H1 (cell line): ENCODE measurements around the gene SIK2. TPM values are rescaled to one million over a fixed set of nuclear protein-coding genes. Genes with fewer than 3 reads are reported as not detected.

Source experiments
- CTCF ChIA-PET: fragments of 300-600 bp; sonication (Branson Sonifier 250); formaldehyde crosslinking; loops from one replicate; lab custom pipeline; 2021; ENCODE audit not compliant: partially characterized antibody; lab: Charles Lee
- POLR2A ChIA-PET: fragments of 300-600 bp; sonication (Branson Sonifier 250); formaldehyde crosslinking; loops from one replicate; lab custom pipeline; 2021; ENCODE audit warnings: inconsistent platforms; ENCODE audit not compliant: partially characterized antibody; lab: Charles Lee
- DNase-seq, 2 experiments: peaks; one replicate each; pipeline versions ENCODE4 v3.0.0 to v3.0.0-alpha.2; 2010 to 2022; ENCODE audit warnings: low spot score in 2 of 2, low read depth in 1 of 2, mixed read lengths in 1 of 2
- FAIRE-seq: peaks from 2 replicates; lab custom pipeline; 2011; peaks lifted over from hg19 to GRCh38; lab: Jason Lieb, UNC
- H2AFZ ChIP-seq: 2 replicates; pipeline ENCODE4 v1.8.1; 2012; ENCODE audit warnings: low read length, inconsistent platforms
- H2AK5ac ChIP-seq: 2 replicates; pipeline ENCODE4 v1.6.1; 2013; ENCODE audit warnings: low read depth, low read length
- H2BK120ac ChIP-seq: replicated peaks from 2 replicates; pipeline ENCODE3; 2013; ENCODE audit warnings: low read depth, low read length, inconsistent platforms
- H2BK12ac ChIP-seq: 2 replicates; pipeline ENCODE4 v1.6.1; 2013; ENCODE audit warnings: low read depth, low read length
- H2BK15ac ChIP-seq: 2 replicates; pipeline ENCODE4 v1.6.1; 2013; ENCODE audit warnings: low read length
- H2BK20ac ChIP-seq: 2 replicates; pipeline ENCODE4 v1.6.1; 2013; ENCODE audit warnings: low read length
- H2BK5ac ChIP-seq: 2 replicates; pipeline ENCODE4 v1.6.1; 2013; ENCODE audit warnings: low read depth, low read length
- H3K14ac ChIP-seq: 2 replicates; pipeline ENCODE4 v1.6.1; 2013; ENCODE audit warnings: inconsistent platforms; ENCODE audit not compliant: insufficient read length
- H3K18ac ChIP-seq: 2 replicates; pipeline ENCODE4 v1.6.1; 2013; ENCODE audit warnings: low read length; ENCODE audit errors: extremely low read depth
- H3K23ac ChIP-seq: 2 replicates; pipeline ENCODE4 v1.6.1; 2013; ENCODE audit warnings: inconsistent platforms; ENCODE audit not compliant: insufficient read length
- H3K23me2 ChIP-seq: 2 replicates; pipeline ENCODE4 v1.6.1; 2013; ENCODE audit warnings: low read depth, low read length
- H3K27ac ChIP-seq: 2 replicates; pipeline ENCODE4 v1.6.1; 2011; ENCODE audit warnings: low read depth, low read length, inconsistent platforms
- H3K27me3 ChIP-seq, 4 experiments: replicated peaks in 1 of 4; 1 replicate in 1 of 4; 2 replicates in 3 of 4; pipeline versions ENCODE4 v1.6.1 to v1.8.1; 2011 to 2013; ENCODE audit warnings: low read length in 3 of 4, mild to moderate bottlenecking in 3 of 4, inconsistent platforms in 2 of 4, mixed read lengths in 2 of 4, moderate library complexity in 1 of 4; ENCODE audit not compliant: control insufficient read depth in 3 of 4, insufficient read depth in 3 of 4; ENCODE audit errors: extremely low read depth in 1 of 4
- H3K36me3 ChIP-seq, 4 experiments: 2 replicates each; pipeline versions ENCODE4 v1.6.1 to v1.8.1; 2011 to 2013; ENCODE audit warnings: mild to moderate bottlenecking in 4 of 4, low read length in 3 of 4, moderate library complexity in 2 of 4, control low read depth in 1 of 4, inconsistent platforms in 1 of 4; ENCODE audit not compliant: insufficient read depth in 4 of 4, control insufficient read depth in 2 of 4
- H3K4ac ChIP-seq: replicated peaks from 2 replicates; pipeline ENCODE3; 2013; ENCODE audit warnings: low read length, low read depth, mixed read lengths, inconsistent platforms; ENCODE audit not compliant: insufficient read length
- H3K4me1 ChIP-seq, 4 experiments: replicated peaks in 1 of 4; 1 replicate in 1 of 4; 2 replicates in 3 of 4; pipeline versions ENCODE4 v1.6.1 to v1.8.1; 2011 to 2013; ENCODE audit warnings: low read length in 3 of 4, inconsistent platforms in 2 of 4, mixed read lengths in 1 of 4; ENCODE audit not compliant: insufficient read depth in 4 of 4, control insufficient read depth in 3 of 4
- H3K4me2 ChIP-seq, 2 experiments: 2 replicates each; pipeline versions ENCODE4 v1.6.1 to v1.8.1; 2011 to 2013; ENCODE audit warnings: low read depth in 2 of 2, low read length in 2 of 2, control low read depth in 1 of 2, inconsistent platforms in 1 of 2, mild to moderate bottlenecking in 1 of 2; ENCODE audit not compliant: insufficient read depth in 1 of 2
- H3K4me3 ChIP-seq, 4 experiments: fragments of 200-600, 300-600 bp in 1 of 4; sonication (generic), shearing (Covaris generic), sonication (Bioruptor Twin) in 1 of 4; 2 replicates each; pipeline versions ENCODE4 v1.5.1 to v1.8.1; 2011 to 2016; ENCODE audit warnings: low read length in 4 of 4, low read depth in 3 of 4, control low read depth in 2 of 4, inconsistent platforms in 2 of 4, mild to moderate bottlenecking in 2 of 4, mixed read lengths in 1 of 4, moderate library complexity in 1 of 4; ENCODE audit not compliant: insufficient read depth in 2 of 4; ENCODE audit errors: extremely low read depth in 1 of 4
- H3K56ac ChIP-seq: replicated peaks from 2 replicates; pipeline ENCODE3; 2013; ENCODE audit warnings: low read depth, mild to moderate bottlenecking, mixed read lengths, low read length, inconsistent platforms; ENCODE audit not compliant: insufficient read length
- H3K79me1 ChIP-seq: 2 replicates; pipeline ENCODE4 v1.6.1; 2013; ENCODE audit warnings: low read depth, low read length, control low read depth
- H3K79me2 ChIP-seq, 2 experiments: 2 replicates each; pipeline versions ENCODE4 v1.6.1 to v1.8.1; 2012 to 2013; ENCODE audit warnings: low read length in 2 of 2, mild to moderate bottlenecking in 2 of 2, inconsistent platforms in 1 of 2; ENCODE audit not compliant: insufficient read depth in 2 of 2, control insufficient read depth in 1 of 2
- H3K9ac ChIP-seq, 4 experiments: replicated peaks in 1 of 4; 1 replicate in 1 of 4; 2 replicates in 3 of 4; pipeline versions ENCODE4 v1.6.1 to v1.8.1; 2011 to 2013; ENCODE audit warnings: low read depth in 3 of 4, low read length in 3 of 4, control low read depth in 2 of 4, mild to moderate bottlenecking in 2 of 4, moderate library complexity in 2 of 4, inconsistent platforms in 1 of 4; ENCODE audit errors: extremely low read depth in 1 of 4
- H3K9me3 ChIP-seq, 2 experiments: 2 replicates each; pipeline versions ENCODE4 v1.6.1 to v1.8.1; 2012 to 2013; ENCODE audit warnings: mild to moderate bottlenecking in 2 of 2, moderate library complexity in 2 of 2, control low read depth in 1 of 2, inconsistent platforms in 1 of 2, low read depth in 1 of 2, low read length in 1 of 2, mixed read lengths in 1 of 2; ENCODE audit not compliant: insufficient read depth in 2 of 2
- H4K20me1 ChIP-seq, 2 experiments: replicated peaks in 1 of 2; 2 replicates each; pipeline versions ENCODE3 to v1.8.1; 2011 to 2013; ENCODE audit warnings: inconsistent platforms in 2 of 2, low read length in 2 of 2, mild to moderate bottlenecking in 1 of 2; ENCODE audit not compliant: insufficient read depth in 2 of 2, control insufficient read depth in 1 of 2
- H4K5ac ChIP-seq: 2 replicates; pipeline ENCODE4 v1.6.1; 2013; ENCODE audit warnings: low read length, low read depth, mixed read lengths, inconsistent platforms; ENCODE audit not compliant: insufficient read length
- H4K8ac ChIP-seq: 2 replicates; pipeline ENCODE4 v1.8.0; 2013; ENCODE audit warnings: mild to moderate bottlenecking, moderate library complexity, low read length, inconsistent platforms; ENCODE audit not compliant: insufficient read depth; ENCODE audit errors: extremely low read depth
- H4K91ac ChIP-seq: replicated peaks from 2 replicates; pipeline ENCODE3; 2013; ENCODE audit warnings: low read length, mixed read lengths, inconsistent platforms; ENCODE audit not compliant: insufficient read length
- BRCA1 ChIP-seq: IDR thresholded peaks from 2 replicates; pipeline ENCODE4 v1.6.1; 2012; ENCODE audit warnings: low read depth, low read length, improper control_type of control experiment
- CBX5 ChIP-seq: fragments of 300-800, 300-1000 bp; sonication (generic); IDR thresholded peaks from 2 replicates; pipeline ENCODE4 v1.7.1; 2016; ENCODE audit warnings: antibody characterized with exemption, low read length, low read depth
- CHD2 ChIP-seq: IDR thresholded peaks from 2 replicates; pipeline ENCODE4 v1.6.1; 2012; ENCODE audit warnings: low read length, improper control_type of control experiment
- CTBP2 ChIP-seq: IDR thresholded peaks from 2 replicates; pipeline ENCODE4 v1.7.0; 2011; ENCODE audit warnings: borderline replicate concordance, mild to moderate bottlenecking, moderate library complexity, mixed read lengths, low read length; ENCODE audit not compliant: insufficient read depth, insufficient read length
- FOSL1 ChIP-seq: IDR thresholded peaks from 2 replicates; pipeline ENCODE4 v1.6.1; 2011; ENCODE audit warnings: mild to moderate bottlenecking, low read depth, low read length, moderate library complexity; ENCODE audit not compliant: insufficient read depth
- GTF2F1 ChIP-seq: IDR thresholded peaks from 2 replicates; pipeline ENCODE4 v1.6.1; 2012; ENCODE audit warnings: low read depth, low read length, improper control_type of control experiment, borderline replicate concordance
- HDAC6 ChIP-seq: IDR thresholded peaks from one replicate; pipeline ENCODE4 v1.7.1; 2012; ENCODE audit warnings: low read depth, mild to moderate bottlenecking, inconsistent platforms, low read length, moderate library complexity
- JUN ChIP-seq: IDR thresholded peaks from 2 replicates; pipeline ENCODE4 v1.6.1; 2011; ENCODE audit warnings: low read depth, mild to moderate bottlenecking, improper control_type of control experiment, low read length
- JUND ChIP-seq: IDR thresholded peaks from 2 replicates; pipeline ENCODE4 v1.6.1; 2011; ENCODE audit warnings: mild to moderate bottlenecking, improper control_type of control experiment, low read length
- KDM5A ChIP-seq: fragments of 200-600 bp; IDR thresholded peaks from 2 replicates; pipeline ENCODE4 v1.7.1; 2012; ENCODE audit warnings: mild to moderate bottlenecking, low read length, inconsistent platforms, mixed read lengths
- POU5F1 ChIP-seq: IDR thresholded peaks from 2 replicates; pipeline ENCODE4 v1.6.1; 2011; ENCODE audit warnings: low read depth, mild to moderate bottlenecking, low read length, moderate library complexity
- RFX5 ChIP-seq: IDR thresholded peaks from 2 replicates; pipeline ENCODE4 v1.6.1; 2011; ENCODE audit warnings: low read depth, low read length, improper control_type of control experiment, borderline replicate concordance
- SAP30 ChIP-seq: fragments of 300-600 bp; sonication (generic); IDR thresholded peaks from 2 replicates; pipeline ENCODE4 v1.7.1; 2012; ENCODE audit warnings: low read length, moderate library complexity, mild to moderate bottlenecking, inconsistent platforms; ENCODE audit not compliant: insufficient read depth, insufficient replicate concordance
- SP1 ChIP-seq: IDR thresholded peaks from 2 replicates; pipeline ENCODE4 v1.6.1; 2011; ENCODE audit warnings: low read depth, low read length
- SP4 ChIP-seq: IDR thresholded peaks from 2 replicates; pipeline ENCODE4 v1.6.1; 2012; ENCODE audit warnings: low read length, inconsistent platforms
- TEAD4 ChIP-seq: IDR thresholded peaks from 2 replicates; pipeline ENCODE4 v1.6.1; 2012; ENCODE audit warnings: low read depth, low read length, inconsistent platforms, mixed read lengths
- polyA plus RNA-seq, 7 experiments: library from polyadenylated mRNA; depleted of rRNA in 3 of 7; stranded (reverse) in 5 of 7; unstranded in 2 of 7; fragments of >200 nt in 5 of 7; fragments of 200-250 nt in 2 of 7; gene quantifications; 1 replicate in 5 of 7; 2 replicates in 1 of 7; 4 replicates in 1 of 7; pipeline versions ENCODE4 v1.2.1 to v1.2.3, GENCODE V29; 2011 to 2013; ENCODE audit warnings: missing spikeins in 2 of 7, mixed read lengths in 2 of 7
- total RNA-seq: library from RNA; stranded (reverse); fragmentation: NEBNext Ultra II Directional; extraction: Animal tissue kit (Norgen Biotek cat#: 25700); gene quantifications from 2 replicates; pipeline ENCODE4 v1.2.1, GENCODE V29; 2021

Gene SIK2
- total and polyA plus RNA-seq, 2 of the 8 experiments (the other 6 are each of a cell fraction or from before 2014, with no cell fraction given), result 8.8 to 11.2 TPM

DNA sequence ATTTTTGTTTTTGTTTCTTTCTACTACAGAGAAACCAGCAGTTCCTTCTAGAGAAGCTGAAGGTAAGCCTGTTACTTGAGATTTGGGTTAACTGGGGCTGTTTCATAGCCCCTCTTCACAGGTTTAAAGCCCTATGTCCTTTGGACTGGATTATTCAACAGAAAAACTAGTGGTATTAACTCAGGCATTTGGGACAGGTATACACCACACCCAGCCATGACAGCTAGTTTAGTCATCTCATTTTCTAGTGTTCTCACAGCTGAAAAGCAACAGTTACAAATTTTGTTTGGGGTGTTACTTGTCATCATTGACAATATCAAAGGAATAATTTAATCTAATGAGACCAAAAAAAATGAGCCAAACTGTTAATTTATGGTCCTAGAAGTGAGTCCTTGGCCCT is 47.7 kb upstream of the SIK2 start:
- H3K4me3 ChIP-seq, result no peak overlapping the region
- no peak overlapping the region for H2BK5ac ChIP-seq
- no peak for DNase-seq
- no peak overlapping the region for H2BK120ac ChIP-seq
- H3K4me2 ChIP-seq, result no peak overlapping the region
- peaks cover 8% of the 10 kb centered on the region in 2 experiments; a peak in 3 of 4 replicates for H3K9me3 ChIP-seq
- H2BK15ac ChIP-seq, result no peak overlapping the region
- H3K9ac ChIP-seq, result no peak overlapping the region
- no peak overlapping the region for H3K18ac ChIP-seq
- H3K79me1 ChIP-seq, result no peaks in the 10 kb centered on the region
- H3K14ac ChIP-seq, result no peak overlapping the region
- CTCF ChIA-PET, result interaction anchor here (0.8 to 6.1 kb wide), 2 partner anchors 9 to 32 kb away, joined by 3 to 30 read pairs; no protein-coding TSS in a partner anchor
- no peaks in the 10 kb centered on the region for H4K20me1 ChIP-seq
- FAIRE-seq, result no peak
- H2BK12ac ChIP-seq, result no peak overlapping the region
- H3K4me1 ChIP-seq, result peaks cover 0 to 5% (median 1%) of the 10 kb centered on the region in 4 experiments; a peak in 1 of 7 replicates
- H2AFZ ChIP-seq, result no peak overlapping the region
- H3K79me2 ChIP-seq, result no peaks in the 10 kb centered on the region
- H4K8ac ChIP-seq, result no peak overlapping the region
- no peak overlapping the region for H4K91ac ChIP-seq
- H3K27ac ChIP-seq, result no peak overlapping the region
- no peak overlapping the region for H3K23ac ChIP-seq
- H3K27me3 ChIP-seq, result no peaks in the 10 kb centered on the region
- H3K36me3 ChIP-seq, result peaks cover 0 to 13% (median 6%) of the 10 kb centered on the region in 4 experiments; a peak in 3 of 8 replicates
- H4K5ac ChIP-seq, result no peak overlapping the region
- no peak overlapping the region for H2AK5ac ChIP-seq
- POLR2A ChIA-PET, result interaction anchor here (0.6 to 1.9 kb wide), 2 partner anchors 15 to 373 kb away, joined by 3 to 7 read pairs; no protein-coding TSS in a partner anchor
- H3K4ac ChIP-seq, result no peak overlapping the region
- no peaks in the 10 kb centered on the region; the same call in 1 of the 2 replicates for H3K23me2 ChIP-seq
- no peak overlapping the region for H3K56ac ChIP-seq
- no peak overlapping the region for H2BK20ac ChIP-seq
- TF ChIP-seq CBX5, result no peak
- no peak for TF ChIP-seq TEAD4
- no peak for TF ChIP-seq CHD2
- TF ChIP-seq RFX5, result no peak
- TF ChIP-seq SP1, result no peak
- TF ChIP-seq KDM5A, result no peak
- TF ChIP-seq SP4, result no peak
- no peak for TF ChIP-seq JUND
- TF ChIP-seq JUN, result no peak
- no peak for TF ChIP-seq POU5F1
- no peak for TF ChIP-seq SAP30
- TF ChIP-seq HDAC6, result no peak
- no peak for TF ChIP-seq BRCA1
- no peak for TF ChIP-seq FOSL1
- TF ChIP-seq GTF2F1, result no peak
- no peak for TF ChIP-seq CTBP2
